RPMI8226 (cell line): ENCODE measurements around the gene TWIST1.
A peak's percentile ranks its signal among the peaks of the same experiment; 100 is the strongest.

Experiments
- DNase-seq: peaks from one replicate; pipeline ENCODE4 v3.0.0-alpha.2; 2015

The TWIST1 gene

GRCh38 chr7:19113002-19113350 lies 4.5 kb downstream of the TWIST1 start:
- DNase-seq = no peak

- no peak for DNase-seq
Measured at GRCh38 chr7:19112274-19113001, 5.0 kb downstream of the TWIST1 start.

GRCh38 chr7:19111474-19112273 lies 5.8 kb downstream of the TWIST1 start:
- no peak for DNase-seq

GRCh38 chr7:19110776-19111175 lies 6.7 kb downstream of the TWIST1 start:
- no peak for DNase-seq

- DNase-seq = no peak
Measured at GRCh38 chr7:19110026-19110730, 7.3 kb downstream of the TWIST1 start.

GRCh38 chr7:19109000-19109946 lies 8.2 kb downstream of the TWIST1 start:
- DNase-seq = no peak

- peak; percentile 43 for DNase-seq
Measured at GRCh38 chr7:19107356-19108146, 9.9 kb downstream of the TWIST1 start.

- no peak for DNase-seq
Measured at GRCh38 chr7:19107081-19107355, 10.4 kb downstream of the TWIST1 start.

- no peak for DNase-seq
Measured at GRCh38 chr7:19106241-19107080, 11.0 kb downstream of the TWIST1 start.

- no peak for DNase-seq
Measured at GRCh38 chr7:19105546-19105945, 11.9 kb downstream of the TWIST1 start.

- no peak for DNase-seq
Measured at GRCh38 chr7:19104811-19105210, 12.6 kb downstream of the TWIST1 start.

- DNase-seq = no peak
Measured at GRCh38 chr7:19102884-19103283, 14.6 kb downstream of the TWIST1 start.

- DNase-seq = no peak
Measured at GRCh38 chr7:19101909-19102308, 15.5 kb downstream of the TWIST1 start.

GRCh38 chr7:19101472-19101871 lies 16.0 kb downstream of the TWIST1 start:
- DNase-seq = no peak

- DNase-seq = no peak
Measured at GRCh38 chr7:19099924-19100323, 17.5 kb downstream of the TWIST1 start.

- no peak for DNase-seq
Measured at GRCh38 chr7:19099194-19099593, 18.2 kb downstream of the TWIST1 start.

- DNase-seq = no peak
Measured at GRCh38 chr7:19098510-19098909, 18.9 kb downstream of the TWIST1 start.

GRCh38 chr7:19097165-19098055 lies 20.0 kb downstream of the TWIST1 start:
- no peak for DNase-seq

- DNase-seq = no peak
Measured at GRCh38 chr7:19095353-19095860, 22.0 kb downstream of the TWIST1 start.
